ENCODE measurements around the gene NINJ2. TPM values are rescaled to one million over a fixed set of nuclear protein-coding genes. Genes with fewer than 3 reads are reported as not detected.
A peak's percentile ranks its signal among the peaks of the same experiment; 100 is the strongest.

The NINJ2 gene
- total RNA-seq, 2 experiments from 2014 or later = 1.1 to 3.4 TPM

DNA sequence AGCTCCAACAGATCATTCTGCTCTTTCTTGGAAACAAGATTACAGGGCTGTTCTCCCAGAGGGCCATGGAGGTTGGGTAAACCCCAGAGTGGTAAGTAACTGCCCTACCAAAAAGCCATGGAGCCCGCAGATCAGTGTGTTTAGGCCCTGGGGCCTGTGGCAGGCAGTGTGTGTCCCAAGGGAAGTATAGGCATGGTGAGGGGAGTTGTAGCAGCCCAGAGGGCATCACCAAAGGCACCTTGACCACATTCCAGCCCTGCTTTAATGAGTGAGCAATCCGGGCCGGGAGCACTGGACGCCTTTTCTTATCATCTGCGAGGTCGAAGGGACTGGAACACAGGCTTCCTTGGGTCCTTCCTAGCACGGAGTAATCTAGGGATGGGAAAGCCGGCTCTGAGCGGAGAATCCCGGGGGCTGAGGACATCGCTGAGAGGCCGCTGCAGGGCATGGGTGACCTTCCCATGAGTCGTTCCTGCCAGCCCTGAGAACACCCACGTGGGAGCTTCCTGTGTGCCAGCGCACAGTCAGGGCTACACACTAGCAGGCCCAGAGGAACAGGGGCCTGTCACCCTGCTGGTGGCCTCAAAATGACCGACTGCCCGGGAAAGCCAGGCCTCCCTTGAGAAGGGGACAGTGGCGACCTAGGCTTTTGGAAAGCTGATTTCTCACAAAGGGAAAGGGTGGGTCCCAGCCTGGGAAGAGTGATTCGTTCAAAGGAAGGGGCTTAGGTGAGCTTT lies 91.3 kb downstream of the NINJ2 start:
- no peak overlapping the region for H3K4me3 ChIP-seq (ENCODE audit: low read length)
- POLR2A ChIA-PET = no interaction called here
- no peak for ATAC-seq (ENCODE audit: poor library complexity)

DNA sequence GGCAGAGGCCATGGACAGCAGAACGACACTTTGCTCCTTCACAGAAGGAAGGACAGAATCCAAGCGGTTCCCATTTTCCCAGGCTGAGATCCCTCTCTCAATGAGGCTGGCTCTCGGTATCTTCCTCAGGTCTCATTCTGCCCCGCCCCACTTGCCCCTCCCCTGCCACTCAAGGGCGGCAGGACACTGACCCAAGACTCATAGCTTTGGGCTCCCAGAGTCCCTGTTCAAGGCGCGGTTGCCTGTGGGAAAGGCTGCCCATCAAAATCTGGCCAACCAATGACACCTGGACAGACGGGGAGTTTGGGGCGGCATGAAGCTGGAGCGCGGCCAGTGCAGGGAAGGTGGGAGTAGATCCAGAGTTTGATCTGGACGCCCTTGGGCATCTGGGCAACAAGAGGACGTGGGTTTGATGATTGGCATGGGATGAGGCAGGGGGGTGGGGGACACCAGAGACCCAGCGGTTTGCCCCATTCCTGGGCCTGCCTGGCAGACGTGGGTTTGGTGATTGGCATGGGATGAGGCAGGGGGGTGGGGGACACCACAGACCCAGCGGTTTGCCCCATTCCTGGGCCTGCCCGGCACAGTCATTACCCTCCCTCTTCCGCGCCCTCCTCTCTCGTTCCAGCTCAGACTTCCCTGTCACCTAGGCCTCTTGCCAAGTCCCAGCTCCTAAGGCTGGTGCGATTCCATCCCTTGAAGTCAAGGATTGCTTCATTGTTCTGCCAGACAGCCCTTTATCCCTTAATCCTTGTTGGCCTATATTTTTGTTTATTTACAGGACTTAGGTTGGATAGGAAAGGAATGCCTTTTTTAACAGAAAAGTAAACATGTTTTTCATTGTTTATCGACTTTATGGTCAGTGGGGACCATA lies 92.1 kb downstream of the NINJ2 start:
- Mint-ChIP-seq H3K4me3 (peak overlapping the region; percentile 48), H3K27me3 (no peaks in the 10 kb centered on the region), H3K36me3 (ENCODE audit: low read depth) (no peaks in the 10 kb centered on the region), H3K9me3 (no peaks in the 10 kb centered on the region), H3K27ac (peak overlapping the region; percentile 12), H3K4me1 (ENCODE audit: low read depth) (peaks cover 52% of the 10 kb centered on the region)
- H3K9me3 ChIP-seq (ENCODE audit: control insufficient read depth in 1 of 2, insufficient read depth in 1 of 2, low read length in 2 of 2) = no peaks in the 10 kb centered on the region
- ChIA-PET POLR2A (interaction anchor here (0.6 kb wide), 1 partner anchor 287 kb away, joined by 4 read pairs; no protein-coding TSS in a partner anchor), CTCF (interaction anchor here (1.2 to 1.8 kb wide), 3 partner anchors 176 to 378 kb away, joined by 3 to 7 read pairs (median 5); partner anchors contain the start of gene RAD52)
- H3K27me3 ChIP-seq (ENCODE audit: control insufficient read depth in 1 of 2, insufficient read depth in 2 of 2, low read length in 2 of 2) = no peaks in the 10 kb centered on the region
- intact Hi-C loops (cut with DNase I, micrococcal nuclease) = loop anchor here in 1 of 2 experiments (10.0 kb wide), 2 partner anchors 94 to 1034 kb away; partner anchors contain the start of gene NINJ2
- ATAC-seq (ENCODE audit: poor library complexity) (no peak), DNase-seq (peak in 2 of 14 experiments; percentile 11 to 20)
- H3K4me3 ChIP-seq (ENCODE audit: low read length) = no peak overlapping the region
- H3K27ac ChIP-seq (ENCODE audit: low read depth in 1 of 2, low read length in 2 of 2) = no peak overlapping the region
- H3K4me1 ChIP-seq (ENCODE audit: insufficient read depth, low read length) = peaks cover 53% of the 10 kb centered on the region
- TF ChIP-seq, protein P1, sequence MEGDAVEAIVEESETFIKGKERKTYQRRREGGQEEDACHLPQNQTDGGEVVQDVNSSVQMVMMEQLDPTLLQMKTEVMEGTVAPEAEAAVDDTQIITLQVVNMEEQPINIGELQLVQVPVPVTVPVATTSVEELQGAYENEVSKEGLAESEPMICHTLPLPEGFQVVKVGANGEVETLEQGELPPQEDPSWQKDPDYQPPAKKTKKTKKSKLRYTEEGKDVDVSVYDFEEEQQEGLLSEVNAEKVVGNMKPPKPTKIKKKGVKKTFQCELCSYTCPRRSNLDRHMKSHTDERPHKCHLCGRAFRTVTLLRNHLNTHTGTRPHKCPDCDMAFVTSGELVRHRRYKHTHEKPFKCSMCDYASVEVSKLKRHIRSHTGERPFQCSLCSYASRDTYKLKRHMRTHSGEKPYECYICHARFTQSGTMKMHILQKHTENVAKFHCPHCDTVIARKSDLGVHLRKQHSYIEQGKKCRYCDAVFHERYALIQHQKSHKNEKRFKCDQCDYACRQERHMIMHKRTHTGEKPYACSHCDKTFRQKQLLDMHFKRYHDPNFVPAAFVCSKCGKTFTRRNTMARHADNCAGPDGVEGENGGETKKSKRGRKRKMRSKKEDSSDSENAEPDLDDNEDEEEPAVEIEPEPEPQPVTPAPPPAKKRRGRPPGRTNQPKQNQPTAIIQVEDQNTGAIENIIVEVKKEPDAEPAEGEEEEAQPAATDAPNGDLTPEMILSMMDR (IDR thresholded peaks at IDR 0.05) = no peak
- peaks cover under 1% of the 10 kb centered on the region for H3K36me3 ChIP-seq (ENCODE audit: insufficient read depth, low read length)

More for the DNA sequence above, 91.3 kb downstream of the NINJ2 start:
- intact Hi-C loops (cut with DNase I, micrococcal nuclease) = loop anchor here in 1 of 2 experiments (10.0 kb wide), 2 partner anchors 93 to 1033 kb away; partner anchors contain the start of gene NINJ2
- Mint-ChIP-seq H3K4me1 (ENCODE audit: low read depth) (peaks cover 52% of the 10 kb centered on the region), H3K9me3 (no peaks in the 10 kb centered on the region), H3K27ac (peak overlapping the region; percentile 12), H3K27me3 (no peaks in the 10 kb centered on the region), H3K4me3 (peak overlapping the region; percentile 11), H3K36me3 (ENCODE audit: low read depth) (no peaks in the 10 kb centered on the region)
- H3K9me3 ChIP-seq (ENCODE audit: control insufficient read depth in 1 of 2, insufficient read depth in 1 of 2, low read length in 2 of 2) = no peaks in the 10 kb centered on the region
- no peaks in the 10 kb centered on the region for H3K36me3 ChIP-seq (ENCODE audit: insufficient read depth, low read length)
- DNase-seq = no peak
- H3K4me1 ChIP-seq (ENCODE audit: insufficient read depth, low read length) = peaks cover 52% of the 10 kb centered on the region
- no peaks in the 10 kb centered on the region for H3K27me3 ChIP-seq (ENCODE audit: control insufficient read depth in 1 of 2, insufficient read depth in 2 of 2, low read length in 2 of 2)
- H3K27ac ChIP-seq (ENCODE audit: low read depth in 1 of 2, low read length in 2 of 2) = no peak overlapping the region
- CTCF ChIA-PET = interaction anchor here (1.3 to 1.9 kb wide), 3 partner anchors 178 to 377 kb away, joined by 3 to 5 read pairs (median 4); partner anchors contain the start of gene RAD52
- TF ChIP-seq, protein P1 (IDR thresholded peaks at IDR 0.05) = no peak

DNA sequence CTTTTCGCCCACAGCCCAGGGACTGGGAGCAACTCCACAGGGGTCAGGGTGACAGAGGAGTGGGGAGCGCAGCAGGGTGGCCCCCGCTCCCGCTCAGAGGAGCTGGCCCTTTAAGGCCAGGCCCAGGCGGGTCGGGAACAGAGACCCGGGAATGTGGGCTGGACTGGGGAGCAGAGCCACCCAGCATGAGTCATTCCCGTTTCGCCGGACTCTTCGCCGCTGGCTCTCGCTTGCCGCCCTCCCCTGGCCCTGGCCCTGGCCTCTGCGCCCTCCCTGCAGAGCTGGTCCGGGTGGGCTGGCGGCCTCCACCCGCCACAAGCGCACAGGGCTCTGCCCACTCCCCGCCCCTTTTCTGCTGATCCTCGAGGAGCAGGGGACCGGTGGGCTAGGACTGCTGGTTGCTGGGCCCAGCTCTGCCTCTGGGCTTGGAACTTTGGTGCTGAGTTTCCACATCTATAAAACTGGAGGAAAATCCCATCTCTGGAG lies 92.8 kb downstream of the NINJ2 start:
- Mint-ChIP-seq H3K9me3 (no peaks in the 10 kb centered on the region), H3K4me1 (ENCODE audit: low read depth) (peaks cover 54% of the 10 kb centered on the region), H3K27me3 (no peaks in the 10 kb centered on the region), H3K36me3 (ENCODE audit: low read depth) (no peaks in the 10 kb centered on the region), H3K27ac (no peak overlapping the region), H3K4me3 (no peak overlapping the region)
- H3K4me1 ChIP-seq (ENCODE audit: insufficient read depth, low read length) = peaks cover 53% of the 10 kb centered on the region
- intact Hi-C loops (cut with DNase I, micrococcal nuclease) = loop anchor here in 1 of 2 experiments (10.0 kb wide), 2 partner anchors 94 to 1034 kb away; partner anchors contain the start of gene NINJ2
- no peaks in the 10 kb centered on the region for H3K27me3 ChIP-seq (ENCODE audit: control insufficient read depth in 1 of 2, insufficient read depth in 2 of 2, low read length in 2 of 2)
- H3K36me3 ChIP-seq (ENCODE audit: insufficient read depth, low read length) = peaks cover 2% of the 10 kb centered on the region
- TF ChIP-seq, protein P1 (IDR thresholded peaks at IDR 0.05) = no peak
- DNase-seq = peak in 2 of 14 experiments; percentile 28 to 34
- H3K27ac ChIP-seq (ENCODE audit: low read depth in 1 of 2, low read length in 2 of 2) = no peak overlapping the region
- CTCF ChIA-PET = interaction anchor here (0.6 to 1.8 kb wide), 11 partner anchors 69 to 379 kb away, joined by 3 to 7 read pairs (median 3); partner anchors contain the start of genes RAD52 and WNK1
- H3K4me3 ChIP-seq (ENCODE audit: low read length) = peak overlapping the region; percentile 69
- no peak for ATAC-seq (ENCODE audit: poor library complexity)
- POLR2A ChIA-PET = interaction anchor here (0.6 to 1.4 kb wide), 3 partner anchors 182 to 287 kb away, joined by 3 to 6 read pairs (median 4); partner anchors contain the start of gene WNK1
- peaks cover 0 to 5% of the 10 kb centered on the region in 2 experiments for H3K9me3 ChIP-seq (ENCODE audit: control insufficient read depth in 1 of 2, insufficient read depth in 1 of 2, low read length in 2 of 2)

All from CD4-positive, alpha-beta T cell (primary cell).